ENCODE results near the gene B4GALNT1. TPM values are rescaled to one million over a fixed set of nuclear protein-coding genes. Genes with fewer than 3 reads are reported as not detected.

The B4GALNT1 gene
- total and polyA plus RNA-seq, 10 of the 15 experiments (the other 5 are each of a cell fraction or from before 2014, with no cell fraction given) = 0.01 to 0.38 (median 0.14) TPM; not detected in 3

- in situ Hi-C loops (cut with MboI) (no loop called here), intact Hi-C loops (cut with micrococcal nuclease; ENCODE audit: unreplicated experiment) (no loop called here)
- TF ChIP-seq RB1 (IDR thresholded peaks at IDR 0.05; ENCODE audit: borderline replicate concordance) (no peak), KAT2A (conservative IDR thresholded peaks at IDR 0.05; ENCODE audit: control insufficient read depth, low read depth, low read length) (no peak), ZNF687 (IDR thresholded peaks at IDR 0.05) (no peak), ZNF207 (IDR thresholded peaks at IDR 0.05; ENCODE audit: borderline replicate concordance) (no peak), SIX5 (IDR thresholded peaks at IDR 0.05; ENCODE audit: low read depth, low read length, severe bottlenecking) (no peak), NR2C2 (IDR thresholded peaks at IDR 0.05; ENCODE audit: borderline replicate concordance, control insufficient read depth, insufficient read length, low read depth) (no peak), SP1 (IDR thresholded peaks at IDR 0.05; ENCODE audit: low read depth, low read length) (no peak), ASH2L (IDR thresholded peaks at IDR 0.05; ENCODE audit: borderline replicate concordance, low read depth) (no peak), ZNF622 (IDR thresholded peaks at IDR 0.05) (no peak), ATF3 (IDR thresholded peaks at IDR 0.05; ENCODE audit: borderline replicate concordance, extremely low read depth, low read depth, low read length) (no peak), IRF3 (IDR thresholded peaks at IDR 0.05) (no peak), ZZZ3 (IDR thresholded peaks at IDR 0.05; ENCODE audit: control insufficient read depth, insufficient read length, low read depth) (no peak), IRF4 (IDR thresholded peaks at IDR 0.05; ENCODE audit: low read depth, low read length) (no peak), RELA (IDR thresholded peaks at IDR 0.05; ENCODE audit: borderline replicate concordance, partially characterized antibody) (no peak), SREBF2 (IDR thresholded peaks at IDR 0.05; ENCODE audit: low read length) (no peak)
- ChIA-PET CTCF (interaction anchor here (0.8 to 1.6 kb wide), 2 partner anchors 11 to 22 kb away, joined by 3 to 4 read pairs; no protein-coding TSS in a partner anchor), SMC1A (ENCODE audit: uncharacterized antibody, unreplicated experiment) (interaction anchor here (1.2 kb wide), 1 partner anchor 11 kb away, joined by 3 read pairs; no protein-coding TSS in a partner anchor), POLR2A (interaction anchor here (0.6 to 2.5 kb wide), 2 partner anchors 11 to 112 kb away, joined by 6 to 13 read pairs; no protein-coding TSS in a partner anchor), RAD21 (ENCODE audit: unreplicated experiment) (no interaction called here)
- DNase-seq (ENCODE audit: low read depth, low spot score) (no peak), ATAC-seq (no peak), FAIRE-seq (no peak)
- no peaks in the 10 kb centered on the region for H3K9me3 ChIP-seq (replicated peaks; ENCODE audit: control insufficient read depth, insufficient read depth, low read length)
- no peaks in the 10 kb centered on the region for H3K27me3 ChIP-seq (replicated peaks in 1 of 2; ENCODE audit: control insufficient read depth in 2 of 2, insufficient read depth in 2 of 2, low read length in 1 of 2)
- peaks cover 0 to 3% of the 10 kb centered on the region in 2 experiments; a peak in 3 of 4 replicates for H3K36me3 ChIP-seq (ENCODE audit: control insufficient read depth in 2 of 2, insufficient read depth in 2 of 2, low read length in 1 of 2)
- WGBS (ENCODE audit: insufficient coverage, insufficient replicate concordance, low lambda C conversion rate, missing lambda C conversion rate) = 57% methylated on average over 2 of the region's 2 CpGs
- H3K4me1 ChIP-seq (ENCODE audit: control insufficient read depth, insufficient read depth, low read length) = peaks cover 4% of the 10 kb centered on the region; the same call in 1 of the 2 replicates
- H3K27ac ChIP-seq (ENCODE audit: control insufficient read depth, insufficient read depth) = no peak overlapping the region
- no peak overlapping the region for H3K9ac ChIP-seq (ENCODE audit: control insufficient read depth, insufficient read depth, low read length)
- H3K4me3 ChIP-seq = no peak overlapping the region
- BruUV-seq (replicated peaks) = no TSS peak
- no peak overlapping the region for H2AFZ ChIP-seq (ENCODE audit: control insufficient read depth, low read depth, low read length)
- no peak overlapping the region for H3K4me2 ChIP-seq (ENCODE audit: control insufficient read depth, insufficient read depth)
- H3K79me2 ChIP-seq (ENCODE audit: control insufficient read depth, insufficient read depth, low read length) = no peaks in the 10 kb centered on the region
- no peaks in the 10 kb centered on the region for H4K20me1 ChIP-seq (ENCODE audit: control insufficient read depth, insufficient read depth)
These were observed 29.7 kb downstream of the B4GALNT1 start for GRCh38 chr12:57603324-57603723.
